Spinal cord (tissue), 10 donors: ENCODE results near the gene OR2AE1. TPM values are rescaled to one million over a fixed set of nuclear protein-coding genes. Genes with fewer than 3 reads are reported as not detected.
A peak's percentile ranks its signal among the peaks of the same experiment; 100 is the strongest.
"Not testable (repeated sequence)": the region's sequence is repeated elsewhere in the genome, so short reads cannot be mapped to it uniquely, and the experiment has no call there.

Experiments used
- DNase-seq, 6 donors: peaks; one replicate each; pipeline versions ENCODE4 v3.0.0 to v3.0.0-alpha.2; 2013 to 2015; ENCODE audit warnings: low spot score in 6 of 6, low read depth in 4 of 6
- H3K27ac ChIP-seq: one replicate; pipeline ENCODE4 v1.5.1; 2013; ENCODE audit warnings: low read depth, low read length, control low read depth
- H3K27me3 ChIP-seq: one replicate; pipeline ENCODE4 v1.6.1; 2013; ENCODE audit warnings: low read length; ENCODE audit not compliant: control insufficient read depth, insufficient read depth
- H3K36me3 ChIP-seq: one replicate; pipeline ENCODE4 v1.6.1; 2013; ENCODE audit warnings: low read length; ENCODE audit not compliant: control insufficient read depth, insufficient read depth
- H3K4me1 ChIP-seq: one replicate; pipeline ENCODE4 v1.6.1; 2013; ENCODE audit warnings: low read length; ENCODE audit not compliant: control insufficient read depth, insufficient read depth
- H3K4me3 ChIP-seq: one replicate; pipeline ENCODE4 v1.5.1; 2013; ENCODE audit warnings: low read depth, low read length, control low read depth
- H3K9me3 ChIP-seq: one replicate; pipeline ENCODE4 v1.6.1; 2013; ENCODE audit warnings: low read length; ENCODE audit not compliant: control insufficient read depth, insufficient read depth
- WGBS: methylation state at CpG from one replicate; pipeline ENCODE4 v1.1.5; 2013; ENCODE audit warnings: missing lambda C conversion rate; ENCODE audit not compliant: insufficient coverage; 5-methylcytosine and 5-hydroxymethylcytosine counted together
- polyA plus RNA-seq, 2 donors: library from polyadenylated mRNA; unstranded; fragments of 120-200 nt; gene quantifications; one replicate each; pipeline ENCODE4 v1.2.1, GENCODE V29; 2013; ENCODE audit not compliant: insufficient read length in 2 of 2
- total RNA-seq, 2 donors: library from RNA; depleted of rRNA in 1 of 2; stranded (reverse); fragments of 120-200 nt in 1 of 2; fragments of >200 nt in 1 of 2; gene quantifications; one replicate each; pipeline versions ENCODE4 v1.2.3 to v1.2.4, GENCODE V29; 2013 to 2014
- donor health status: healthy.

OR2AE1 gene
- total and polyA plus RNA-seq, 4 donors, result 0.20 to 0.24 TPM; not detected in 2

GRCh38 chr7:99898836-99899235 is 22.0 kb upstream of the OR2AE1 start:
- 73% methylated on average over 2 of the region's 3 CpGs for WGBS
- no peak for DNase-seq
- H3K36me3 ChIP-seq, result peaks cover 24% of the 10 kb centered on the region
- no peaks in the 10 kb centered on the region for H3K27me3 ChIP-seq
- H3K27ac ChIP-seq, result no peak overlapping the region
- H3K9me3 ChIP-seq, result no peaks in the 10 kb centered on the region
- no peak overlapping the region for H3K4me3 ChIP-seq
- H3K4me1 ChIP-seq, result no peaks in the 10 kb centered on the region

GRCh38 chr7:99898023-99898357 is 21.2 kb upstream of the OR2AE1 start:
- H3K4me3 ChIP-seq, result no peak overlapping the region
- no peak for DNase-seq
- H3K27ac ChIP-seq, result no peak overlapping the region
- H3K4me1 ChIP-seq, result no peaks in the 10 kb centered on the region
- no CpG with 5 or more reads among the region's 2 CpGs for WGBS
- peaks cover 17% of the 10 kb centered on the region for H3K36me3 ChIP-seq
- H3K9me3 ChIP-seq, result no peaks in the 10 kb centered on the region
- H3K27me3 ChIP-seq, result no peaks in the 10 kb centered on the region

- no peaks in the 10 kb centered on the region for H3K27me3 ChIP-seq
- no peaks in the 10 kb centered on the region for H3K9me3 ChIP-seq
- DNase-seq, result no peak
- 89% methylated on average over 2 of the region's 6 CpGs for WGBS
- H3K36me3 ChIP-seq, result peaks cover 17% of the 10 kb centered on the region
- H3K4me1 ChIP-seq, result no peaks in the 10 kb centered on the region
- H3K4me3 ChIP-seq, result no peak overlapping the region
- H3K27ac ChIP-seq, result no peak overlapping the region
These were observed 20.6 kb upstream of the OR2AE1 start for GRCh38 chr7:99897322-99898022.

GRCh38 chr7:99894738-99895137 is 17.9 kb upstream of the OR2AE1 start:
- no peaks in the 10 kb centered on the region for H3K9me3 ChIP-seq
- H3K27ac ChIP-seq, result no peak overlapping the region
- H3K4me1 ChIP-seq, result no peaks in the 10 kb centered on the region
- H3K27me3 ChIP-seq, result no peaks in the 10 kb centered on the region
- no peak for DNase-seq
- H3K36me3 ChIP-seq, result peaks cover 12% of the 10 kb centered on the region
- no peak overlapping the region for H3K4me3 ChIP-seq

GRCh38 chr7:99893280-99893679 is 16.4 kb upstream of the OR2AE1 start:
- WGBS, result 92% methylated on average over 4 of the region's 5 CpGs
- no peaks in the 10 kb centered on the region for H3K9me3 ChIP-seq
- no peak overlapping the region for H3K27ac ChIP-seq
- H3K4me1 ChIP-seq, result no peaks in the 10 kb centered on the region
- DNase-seq, result no peak
- H3K4me3 ChIP-seq, result no peak overlapping the region
- no peaks in the 10 kb centered on the region for H3K27me3 ChIP-seq
- peaks cover 15% of the 10 kb centered on the region for H3K36me3 ChIP-seq

GRCh38 chr7:99890348-99890747 is 13.5 kb upstream of the OR2AE1 start:
- H3K27ac ChIP-seq, H3K27me3 ChIP-seq, H3K9me3 ChIP-seq, DNase-seq, H3K4me3 ChIP-seq, H3K4me1 ChIP-seq: not testable (repeated sequence)
- H3K36me3 ChIP-seq, result peaks cover 15% of the 10 kb centered on the region
- no CpG with 5 or more reads among the region's 2 CpGs for WGBS

GRCh38 chr7:99888366-99888765 is 11.5 kb upstream of the OR2AE1 start:
- H3K9me3 ChIP-seq, H3K4me1 ChIP-seq, H3K4me3 ChIP-seq, H3K27me3 ChIP-seq, DNase-seq, H3K27ac ChIP-seq: not testable (repeated sequence)
- peaks cover 15% of the 10 kb centered on the region for H3K36me3 ChIP-seq
- 80% methylated on average over 1 of the region's 29 CpGs for WGBS

- Histone ChIP-seq H3K36me3 (no peaks in the 10 kb centered on the region), H3K4me1 (no peaks in the 10 kb centered on the region), H3K27me3 (no peaks in the 10 kb centered on the region), H3K27ac (no peak overlapping the region), H3K4me3 (no peak overlapping the region), H3K9me3 (no peaks in the 10 kb centered on the region)
- WGBS, result 71% methylated on average over 2 of the region's 4 CpGs
- DNase-seq, result peak in 1 of 6 donors; percentile 32
These were observed 4.5 kb upstream of the OR2AE1 start for GRCh38 chr7:99881370-99881769.

GRCh38 chr7:99876491-99876890 is 342 bp downstream of the OR2AE1 start:
- 91% methylated on average over 3 of the region's 5 CpGs for WGBS

GRCh38 chr7:99868246-99868645 is 8.6 kb downstream of the OR2AE1 start:
- Histone ChIP-seq H3K4me1 (no peaks in the 10 kb centered on the region), H3K36me3 (no peaks in the 10 kb centered on the region), H3K27me3 (no peaks in the 10 kb centered on the region), H3K27ac (no peak overlapping the region), H3K4me3 (no peak overlapping the region), H3K9me3 (peaks cover 5% of the 10 kb centered on the region)
- no peak for DNase-seq
- WGBS, result no CpG with 5 or more reads among the region's 1 CpG

More at GRCh38 chr7:99876491-99876890, 342 bp downstream of the OR2AE1 start:
- no peak overlapping the region for H3K27ac ChIP-seq
- no peaks in the 10 kb centered on the region for H3K4me1 ChIP-seq
- no peaks in the 10 kb centered on the region for H3K27me3 ChIP-seq
- no peaks in the 10 kb centered on the region for H3K36me3 ChIP-seq
- H3K9me3 ChIP-seq, result no peaks in the 10 kb centered on the region
- no peak overlapping the region for H3K4me3 ChIP-seq
- DNase-seq, result no peak
